T-helper 17 cell (primary cell): ENCODE measurements around the gene TUBB4B. TPM values are rescaled to one million over a fixed set of nuclear protein-coding genes. Genes with fewer than 3 reads are reported as not detected.
A peak's percentile ranks its signal among the peaks of the same experiment; 100 is the strongest.

ENCODE experiments used
- ATAC-seq: fragments of 150-1000 bp; cut with Tn5 transposase; 2 replicates; pipeline ENCODE4 v1.10.0; 2021; ENCODE audit warnings: mild to moderate bottlenecking, moderate library complexity
- DNase-seq, 3 donors: peaks; one replicate each; pipeline versions ENCODE4 v3.0.0 to v3.0.0-alpha.2; 2020 to 2021
- H3K9me3 ChIP-seq: one replicate; pipeline ENCODE4 v1.7.0; 2013; ENCODE audit warnings: low read length, mild to moderate bottlenecking; ENCODE audit not compliant: control insufficient read depth, poor library complexity, severe bottlenecking
- H3K27ac Mint-ChIP-seq: one replicate; pipeline ENCODE4 v1.8.0; 2022; ENCODE audit warnings: mild to moderate bottlenecking, moderate library complexity, mixed read lengths
- H3K27me3 Mint-ChIP-seq: one replicate; pipeline ENCODE4 v1.8.0; 2022; ENCODE audit warnings: mixed read lengths
- H3K36me3 Mint-ChIP-seq: one replicate; pipeline ENCODE4 v1.8.0; 2022; ENCODE audit warnings: low read depth, mixed read lengths
- H3K4me1 Mint-ChIP-seq: one replicate; pipeline ENCODE4 v1.8.0; 2022; ENCODE audit warnings: mild to moderate bottlenecking, mixed read lengths
- H3K4me3 Mint-ChIP-seq: one replicate; pipeline ENCODE4 v1.8.0; 2022; ENCODE audit warnings: mild to moderate bottlenecking, moderate library complexity, mixed read lengths
- total RNA-seq, 4 donors: library from RNA in 2 of 4; stranded (reverse) in 2 of 4; gene quantifications; one replicate each; pipeline ENCODE4 v1.2.3 and lab custom pipeline; 2022 to 2026

Gene TUBB4B
- total RNA-seq, 2 donors from 2014 or later = 81.0 to 90.5 TPM

- peak within 1 kb of the TSS; percentile 79 for H3K27ac Mint-ChIP-seq
- no peaks in the 10 kb centered on the region for H3K9me3 ChIP-seq
- peak within 1 kb of the TSS; percentile 91 for H3K4me3 Mint-ChIP-seq
- peak; percentile 96 to 97 (median 96) for DNase-seq
- H3K27me3 Mint-ChIP-seq = no peaks in the 10 kb centered on the region
- peak; percentile 97 for ATAC-seq
- H3K4me1 Mint-ChIP-seq = peaks cover 19% of the 10 kb centered on the region
- no peaks in the 10 kb centered on the region for H3K36me3 Mint-ChIP-seq
Observed at GRCh38 chr9:137200311-137201204, 40.5 kb upstream of the TUBB4B start, which contains the start of gene TPRN. Gene TPRN (minus strand): TSS chr9:137200741. CDS start chr9:137200711, 30 bp downstream.

GRCh38 chr9:137201205-137201868 is 39.8 kb upstream of the TUBB4B start:
- H3K4me1 Mint-ChIP-seq = peaks cover 24% of the 10 kb centered on the region
- DNase-seq = no peak
- no peaks in the 10 kb centered on the region for H3K27me3 Mint-ChIP-seq
- peak overlapping the region; percentile 91 for H3K4me3 Mint-ChIP-seq
- H3K27ac Mint-ChIP-seq = peak overlapping the region; percentile 79
- no peaks in the 10 kb centered on the region for H3K9me3 ChIP-seq
- no peak for ATAC-seq
- H3K36me3 Mint-ChIP-seq = no peaks in the 10 kb centered on the region

GRCh38 chr9:137202966-137203365 is 38.1 kb upstream of the TUBB4B start:
- Mint-ChIP-seq H3K27ac (peak overlapping the region; percentile 61), H3K4me1 (peaks cover 36% of the 10 kb centered on the region), H3K27me3 (no peaks in the 10 kb centered on the region), H3K4me3 (no peak overlapping the region), H3K36me3 (peaks cover 5% of the 10 kb centered on the region)
- no peak for ATAC-seq
- no peak for DNase-seq
- no peaks in the 10 kb centered on the region for H3K9me3 ChIP-seq

GRCh38 chr9:137204731-137205125 is 36.4 kb upstream of the TUBB4B start:
- no peak for DNase-seq
- peak overlapping the region; percentile 91 for H3K4me3 Mint-ChIP-seq
- H3K4me1 Mint-ChIP-seq = peaks cover 36% of the 10 kb centered on the region
- no peaks in the 10 kb centered on the region for H3K27me3 Mint-ChIP-seq
- no peaks in the 10 kb centered on the region for H3K9me3 ChIP-seq
- peak overlapping the region; percentile 93 for H3K27ac Mint-ChIP-seq
- ATAC-seq = no peak
- peaks cover 5% of the 10 kb centered on the region for H3K36me3 Mint-ChIP-seq

- Mint-ChIP-seq H3K4me3 (peak within 1 kb of the TSS; percentile 91), H3K27ac (peak within 1 kb of the TSS; percentile 93), H3K36me3 (peaks cover 5% of the 10 kb centered on the region), H3K27me3 (no peaks in the 10 kb centered on the region), H3K4me1 (peaks cover 36% of the 10 kb centered on the region)
- peak; percentile 86 to 93 (median 88) for DNase-seq
- ATAC-seq = peak; percentile 53
- H3K9me3 ChIP-seq = no peaks in the 10 kb centered on the region
Observed at GRCh38 chr9:137205126-137206069, 35.7 kb upstream of the TUBB4B start, which contains the start of the genes NDOR1 and TMEM203. Gene NDOR1 (plus strand): TSS chr9:137205700. CDS start chr9:137205778, 78 bp downstream. Gene TMEM203 (minus strand): TSS chr9:137205648. CDS start chr9:137205414, 234 bp downstream.

GRCh38 chr9:137206602-137207001 is 34.5 kb upstream of the TUBB4B start:
- Mint-ChIP-seq H3K4me3 (peak overlapping the region; percentile 91), H3K27ac (peak overlapping the region; percentile 93), H3K27me3 (no peaks in the 10 kb centered on the region), H3K4me1 (peaks cover 29% of the 10 kb centered on the region), H3K36me3 (peaks cover 5% of the 10 kb centered on the region)
- no peak for ATAC-seq
- no peak for DNase-seq
- H3K9me3 ChIP-seq = no peaks in the 10 kb centered on the region

- H3K4me3 Mint-ChIP-seq = no peak overlapping the region
- H3K27me3 Mint-ChIP-seq = no peaks in the 10 kb centered on the region
- no peak for DNase-seq
- ATAC-seq = no peak
- no peaks in the 10 kb centered on the region for H3K9me3 ChIP-seq
- peaks cover 12% of the 10 kb centered on the region for H3K4me1 Mint-ChIP-seq
- peak overlapping the region; percentile 68 for H3K27ac Mint-ChIP-seq
- H3K36me3 Mint-ChIP-seq = peaks cover 5% of the 10 kb centered on the region
Observed at GRCh38 chr9:137211532-137211931, 29.6 kb upstream of the TUBB4B start.

GRCh38 chr9:137212520-137212919 is 28.6 kb upstream of the TUBB4B start:
- Mint-ChIP-seq H3K4me1 (peaks cover 2% of the 10 kb centered on the region), H3K27ac (no peak overlapping the region), H3K27me3 (no peaks in the 10 kb centered on the region), H3K36me3 (peaks cover under 1% of the 10 kb centered on the region), H3K4me3 (no peak overlapping the region)
- H3K9me3 ChIP-seq = no peaks in the 10 kb centered on the region
- ATAC-seq = no peak
- no peak for DNase-seq

GRCh38 chr9:137213160-137214060 is 27.7 kb upstream of the TUBB4B start:
- ATAC-seq = no peak
- peaks cover 1% of the 10 kb centered on the region for H3K4me1 Mint-ChIP-seq

GRCh38 chr9:137214620-137215019 is 26.5 kb upstream of the TUBB4B start:
- H3K27me3 Mint-ChIP-seq = no peaks in the 10 kb centered on the region
- H3K4me3 Mint-ChIP-seq = no peak overlapping the region
- H3K9me3 ChIP-seq = no peaks in the 10 kb centered on the region
- no peaks in the 10 kb centered on the region for H3K4me1 Mint-ChIP-seq
- no peaks in the 10 kb centered on the region for H3K36me3 Mint-ChIP-seq
- DNase-seq (no peak), ATAC-seq (no peak)
- no peak overlapping the region for H3K27ac Mint-ChIP-seq

More at GRCh38 chr9:137213160-137214060, 27.7 kb upstream of the TUBB4B start:
- H3K9me3 ChIP-seq = no peaks in the 10 kb centered on the region
- Mint-ChIP-seq H3K36me3 (no peaks in the 10 kb centered on the region), H3K27me3 (no peaks in the 10 kb centered on the region), H3K4me3 (no peak overlapping the region), H3K27ac (no peak overlapping the region)
- DNase-seq = no peak

- Mint-ChIP-seq H3K27me3 (no peaks in the 10 kb centered on the region), H3K27ac (no peak overlapping the region), H3K4me3 (no peak overlapping the region), H3K36me3 (no peaks in the 10 kb centered on the region), H3K4me1 (no peaks in the 10 kb centered on the region)
- H3K9me3 ChIP-seq = no peaks in the 10 kb centered on the region
- DNase-seq (no peak), ATAC-seq (no peak)
Observed at GRCh38 chr9:137215196-137215986, 25.7 kb upstream of the TUBB4B start.
